Thoracic aorta (tissue), 2 donors: ENCODE data around the gene OR2T11. TPM values are rescaled to one million over a fixed set of nuclear protein-coding genes. Genes with fewer than 3 reads are reported as not detected.
"Not testable (repeated sequence)": the region's sequence is repeated elsewhere in the genome, so short reads cannot be mapped to it uniquely, and the experiment has no call there.

ENCODE experiments used
- ATAC-seq: fragments of 150-250 bp; one replicate; pipeline ENCODE4 v1.8.0; 2017; ENCODE audit warnings: low read depth; ENCODE audit not compliant: insufficient number of reproducible peaks, low FRiP score
- DNase-seq: peaks from one replicate; pipeline ENCODE4 v3.0.0-alpha.2; 2020; ENCODE audit warnings: low spot score
- H3K27ac ChIP-seq, 2 donors: fragments of 200-600 bp; sonication (generic); 1 replicate in 1 of 2; 2 replicates in 1 of 2; pipeline ENCODE4 v1.5.1; 2016; ENCODE audit warnings: mild to moderate bottlenecking in 2 of 2, moderate library complexity in 2 of 2
- H3K27me3 ChIP-seq: fragments of 200-600 bp; sonication (generic); replicated peaks from 2 replicates; pipeline ENCODE4 v1.6.0; 2016; ENCODE audit warnings: mild to moderate bottlenecking; ENCODE audit not compliant: insufficient read depth
- H3K36me3 ChIP-seq: fragments of 200-600 bp; sonication (generic); one replicate; pipeline ENCODE4 v1.5.1; 2016
- H3K4me1 ChIP-seq, 2 donors: fragments of 200-600 bp; sonication (generic); 1 replicate in 1 of 2; 2 replicates in 1 of 2; pipeline versions ENCODE4 v1.5.1 to v1.6.0; 2016; ENCODE audit warnings: low read depth in 2 of 2, mild to moderate bottlenecking in 1 of 2; ENCODE audit not compliant: control insufficient read depth in 1 of 2
- H3K4me3 ChIP-seq: fragments of 200-600 bp; sonication (generic); 2 replicates; pipeline ENCODE4 v1.5.1; 2016; ENCODE audit warnings: mild to moderate bottlenecking
- H3K9me3 ChIP-seq: fragments of 200-600 bp; sonication (generic); 2 replicates; pipeline ENCODE4 v1.5.1; 2016
- total RNA-seq, 2 donors: library from RNA; depleted of rRNA; stranded (reverse); fragments of >200 nt; gene quantifications; one replicate each; pipeline versions ENCODE4 v1.1.0 to v1.2.3, GENCODE V29; 2016
- TF ChIP-seq, protein P1 (sequence below): fragments of 200-600 bp; sonication (generic); IDR thresholded peaks from one replicate; pipeline ENCODE4 v1.5.1; 2019; ENCODE audit warnings: antibody characterized with exemption

The OR2T11 gene
- total RNA-seq, 2 donors from 2014 or later, result not detected

DNA sequence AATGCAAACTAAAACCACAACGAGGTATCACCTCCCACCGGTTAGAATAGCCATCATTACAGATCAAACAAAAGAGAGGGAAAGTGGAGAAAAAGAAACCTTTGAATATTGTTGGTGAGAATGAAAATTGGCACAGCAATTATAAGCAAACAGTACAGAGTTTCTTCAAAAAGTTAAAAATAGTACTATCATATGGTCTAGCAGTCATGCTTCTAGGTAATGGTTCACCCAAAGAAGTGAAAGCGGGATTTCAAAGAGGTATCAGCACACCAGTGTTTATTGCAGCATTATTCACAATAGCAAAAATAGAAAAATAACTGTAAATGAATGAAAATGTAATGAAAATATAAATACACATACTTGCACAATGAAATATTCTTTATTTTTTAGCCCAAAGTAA lies 45.6 kb downstream of the OR2T11 start:
- Histone ChIP-seq H3K27me3 (no peaks in the 10 kb centered on the region), H3K9me3 (no peaks in the 10 kb centered on the region), H3K4me3 (no peak overlapping the region), H3K27ac (no peak overlapping the region), H3K4me1 (no peaks in the 10 kb centered on the region), H3K36me3 (no peaks in the 10 kb centered on the region)
- ATAC-seq, result no peak
- no peak for DNase-seq
- TF ChIP-seq, protein P1, sequence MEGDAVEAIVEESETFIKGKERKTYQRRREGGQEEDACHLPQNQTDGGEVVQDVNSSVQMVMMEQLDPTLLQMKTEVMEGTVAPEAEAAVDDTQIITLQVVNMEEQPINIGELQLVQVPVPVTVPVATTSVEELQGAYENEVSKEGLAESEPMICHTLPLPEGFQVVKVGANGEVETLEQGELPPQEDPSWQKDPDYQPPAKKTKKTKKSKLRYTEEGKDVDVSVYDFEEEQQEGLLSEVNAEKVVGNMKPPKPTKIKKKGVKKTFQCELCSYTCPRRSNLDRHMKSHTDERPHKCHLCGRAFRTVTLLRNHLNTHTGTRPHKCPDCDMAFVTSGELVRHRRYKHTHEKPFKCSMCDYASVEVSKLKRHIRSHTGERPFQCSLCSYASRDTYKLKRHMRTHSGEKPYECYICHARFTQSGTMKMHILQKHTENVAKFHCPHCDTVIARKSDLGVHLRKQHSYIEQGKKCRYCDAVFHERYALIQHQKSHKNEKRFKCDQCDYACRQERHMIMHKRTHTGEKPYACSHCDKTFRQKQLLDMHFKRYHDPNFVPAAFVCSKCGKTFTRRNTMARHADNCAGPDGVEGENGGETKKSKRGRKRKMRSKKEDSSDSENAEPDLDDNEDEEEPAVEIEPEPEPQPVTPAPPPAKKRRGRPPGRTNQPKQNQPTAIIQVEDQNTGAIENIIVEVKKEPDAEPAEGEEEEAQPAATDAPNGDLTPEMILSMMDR, result no peak

DNA sequence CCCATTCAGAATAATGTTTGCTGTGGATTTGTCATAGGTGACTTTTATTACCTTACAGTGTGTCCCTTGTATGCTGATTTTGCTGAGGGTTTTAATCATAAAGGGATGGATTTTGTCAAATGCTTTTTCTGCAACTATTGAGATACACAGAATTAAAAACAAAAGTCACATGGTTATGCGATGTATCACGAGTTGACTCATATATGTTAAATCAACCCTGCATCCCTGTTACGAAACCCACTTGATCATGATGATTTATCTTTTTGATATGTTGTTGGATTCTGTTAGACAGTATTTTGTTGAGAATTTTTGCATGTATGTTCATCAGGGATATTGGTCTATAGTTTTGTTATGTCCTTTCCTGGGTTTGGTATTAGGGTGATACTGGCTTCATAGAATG lies 49.6 kb downstream of the OR2T11 start:
- no peak for DNase-seq
- Histone ChIP-seq H3K4me1 (no peaks in the 10 kb centered on the region), H3K27me3 (no peaks in the 10 kb centered on the region), H3K4me3 (no peak overlapping the region), H3K27ac (no peak overlapping the region), H3K9me3 (no peaks in the 10 kb centered on the region), H3K36me3 (no peaks in the 10 kb centered on the region)
- ATAC-seq, result no peak
- TF ChIP-seq, protein P1, result no peak

DNA sequence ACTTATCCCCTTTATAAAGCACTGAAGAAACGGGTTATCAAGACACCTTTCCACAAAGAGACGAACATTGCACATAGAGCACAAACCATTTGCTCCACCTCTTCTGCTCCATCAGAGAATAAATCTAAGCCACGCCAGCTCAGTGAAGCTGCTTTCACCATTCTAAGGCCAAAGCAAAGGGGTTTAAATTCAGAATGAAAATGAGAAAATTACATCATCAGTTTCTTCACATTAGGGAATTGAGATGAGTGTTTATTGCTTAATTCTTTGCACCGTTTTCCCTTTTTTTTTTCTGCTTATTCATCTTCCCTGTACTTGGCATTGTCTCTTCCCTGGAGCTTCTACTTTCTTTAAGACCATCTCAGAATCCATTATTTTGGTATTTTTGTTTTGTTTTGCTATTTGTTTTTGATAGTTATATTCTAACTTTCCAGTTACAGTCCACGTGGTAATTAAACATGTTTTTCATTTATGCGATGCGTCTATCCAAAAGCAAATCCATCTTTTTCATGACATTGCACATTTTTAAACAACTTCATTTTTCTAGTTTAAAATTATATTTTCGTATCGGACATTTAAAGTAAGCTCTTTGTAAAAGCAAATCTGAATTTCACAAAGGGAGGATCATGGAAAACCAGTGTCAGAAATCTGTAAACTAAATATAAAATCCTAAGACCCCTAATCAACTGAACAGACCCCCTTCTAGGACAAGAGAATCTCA lies 58.5 kb downstream of the OR2T11 start:
- H3K36me3 ChIP-seq, result no peaks in the 10 kb centered on the region
- DNase-seq, result no peak
- TF ChIP-seq, protein P1, result no peak
- ATAC-seq, result no peak
- H3K27me3 ChIP-seq, result no peaks in the 10 kb centered on the region
- H3K27ac ChIP-seq, result no peak overlapping the region
- H3K9me3 ChIP-seq, result no peaks in the 10 kb centered on the region
- no peak overlapping the region for H3K4me3 ChIP-seq
- no peaks in the 10 kb centered on the region for H3K4me1 ChIP-seq

DNA sequence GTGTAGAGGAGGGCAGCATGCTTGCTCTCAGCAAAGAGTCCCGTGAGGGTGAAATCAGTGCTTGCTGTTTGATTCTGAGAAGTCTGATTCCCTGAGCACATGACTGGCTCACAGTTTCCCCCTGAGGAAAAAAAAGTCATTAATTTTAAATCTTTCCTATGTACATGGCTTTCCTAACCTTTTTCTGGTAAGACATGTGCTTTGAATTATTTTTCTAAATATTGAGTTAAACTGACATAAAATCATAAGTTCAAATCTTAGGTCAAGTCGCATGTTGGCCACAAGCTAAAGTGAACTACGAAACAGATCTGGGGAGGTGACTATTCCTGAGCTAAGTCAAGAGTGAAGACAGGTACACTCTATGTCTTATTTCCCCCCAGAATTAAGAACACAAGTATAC lies 60.2 kb downstream of the OR2T11 start, which contains the start of gene OR2T34:
Gene OR2T34 (minus strand): TSS at position 101 of the 400 bp plus-strand sequence. CDS start 0 bp downstream, at position 101.
- ATAC-seq, H3K27ac ChIP-seq, DNase-seq, H3K36me3 ChIP-seq, H3K4me3 ChIP-seq, H3K4me1 ChIP-seq, H3K9me3 ChIP-seq, H3K27me3 ChIP-seq: not testable (repeated sequence)

DNA sequence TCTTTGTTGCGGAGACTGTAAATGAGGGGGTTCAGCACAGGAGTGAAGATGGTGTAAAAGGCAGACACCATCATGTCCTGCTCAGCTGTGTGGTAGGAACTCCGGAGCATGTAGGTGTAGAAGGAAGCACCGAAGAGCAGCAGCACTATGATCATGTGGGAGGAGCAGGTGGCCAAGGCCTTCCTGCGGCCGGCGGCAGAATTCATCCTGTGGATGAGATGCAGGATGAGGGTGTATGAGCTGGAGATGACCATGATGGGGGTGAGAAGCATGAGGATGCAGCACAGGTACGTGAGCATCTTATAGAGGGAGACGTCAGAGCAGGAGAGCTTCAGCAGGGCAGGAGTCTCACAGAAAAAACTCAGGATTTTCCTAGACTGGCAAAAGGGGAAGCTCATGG lies 61.0 kb downstream of the OR2T11 start:
- H3K27ac ChIP-seq, H3K36me3 ChIP-seq, DNase-seq, H3K4me1 ChIP-seq, H3K4me3 ChIP-seq, H3K27me3 ChIP-seq, ATAC-seq, H3K9me3 ChIP-seq: not testable (repeated sequence)

Other genes starting within 250 kb of the OR2T11 start
- not detected for gene OR2T1, start 232.0 kb downstream of the OR2T11 start, total RNA-seq
- not detected for gene OR2T2, start 189.5 kb downstream of the OR2T11 start, total RNA-seq
- not detected for gene OR2T3, start 161.7 kb downstream of the OR2T11 start, total RNA-seq
- not detected for gene OR2T5, start 146.5 kb downstream of the OR2T11 start, total RNA-seq
- gene OR2G6, start 127.0 kb downstream of the OR2T11 start, total RNA-seq, result not detected
- not detected for gene OR2T29, start 72.3 kb downstream of the OR2T11 start, total RNA-seq
- not detected for gene OR2T34, start 60.3 kb downstream of the OR2T11 start, total RNA-seq
- not detected for gene OR2T10, start 37.4 kb downstream of the OR2T11 start, total RNA-seq
- gene OR2T35, start 10.2 kb upstream of the OR2T11 start, total RNA-seq, result not detected
- gene OR2T27, start 20.4 kb upstream of the OR2T11 start, total RNA-seq, result not detected
- not detected for gene OR14I1, start 67.7 kb upstream of the OR2T11 start, total RNA-seq
- gene LYPD8, start 120.7 kb upstream of the OR2T11 start, total RNA-seq, result not detected
- 10 to 100 TPM; 22.6 to 27.4 TPM for gene SH3BP5L, start 190.8 kb upstream of the OR2T11 start, total RNA-seq
- gene ZNF672, start 203.1 kb upstream of the OR2T11 start, total RNA-seq, result 10 to 100 TPM; 33.8 to 34.2 TPM
- 10 to 100 TPM; 21.1 to 35.3 TPM for gene ZNF692, start 224.0 kb upstream of the OR2T11 start, total RNA-seq